GM19395 (cell line): ENCODE measurements around the gene ZNF135.

Source experiments
- ATAC-seq: cut with Tn5 transposase; IDR thresholded peaks from one replicate; pipeline ENCODE4 v1.9.1; 2021; ENCODE audit warnings: mild to moderate bottlenecking, moderate library complexity; ENCODE audit not compliant: unreplicated experiment

The ZNF135 gene

DNA sequence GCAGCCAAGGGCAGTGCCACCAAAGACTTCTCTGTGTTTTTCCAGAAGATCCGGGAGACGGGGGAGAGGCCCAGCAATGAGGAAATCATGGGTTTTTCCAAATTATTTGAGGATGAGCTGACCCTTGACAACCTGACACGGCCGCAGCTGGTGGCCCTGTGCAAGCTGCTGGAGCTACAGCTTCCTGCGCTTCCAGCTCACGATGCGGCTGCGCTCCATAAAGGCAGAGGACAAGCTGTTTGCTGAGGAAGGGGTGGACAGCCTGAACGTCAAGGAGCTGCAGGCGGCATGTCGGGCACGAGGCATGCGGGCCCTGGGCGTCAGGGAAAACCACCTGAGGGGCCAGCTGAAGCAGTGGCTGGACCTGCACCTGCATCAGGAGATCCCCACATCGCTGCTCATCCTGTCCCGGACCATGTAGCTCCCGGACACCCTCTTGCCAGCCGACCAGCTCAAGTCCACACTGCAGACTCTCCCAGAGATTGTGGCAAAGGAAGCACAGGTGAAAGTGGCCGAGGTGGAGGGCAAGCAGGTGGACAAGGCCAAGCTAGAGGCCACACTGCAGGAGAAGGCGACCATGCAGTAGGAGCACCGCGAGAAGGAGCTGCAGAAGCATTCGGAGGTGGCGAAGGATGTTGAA, 13.6 kb upstream of the ZNF135 start:
- ATAC-seq: no peak

DNA sequence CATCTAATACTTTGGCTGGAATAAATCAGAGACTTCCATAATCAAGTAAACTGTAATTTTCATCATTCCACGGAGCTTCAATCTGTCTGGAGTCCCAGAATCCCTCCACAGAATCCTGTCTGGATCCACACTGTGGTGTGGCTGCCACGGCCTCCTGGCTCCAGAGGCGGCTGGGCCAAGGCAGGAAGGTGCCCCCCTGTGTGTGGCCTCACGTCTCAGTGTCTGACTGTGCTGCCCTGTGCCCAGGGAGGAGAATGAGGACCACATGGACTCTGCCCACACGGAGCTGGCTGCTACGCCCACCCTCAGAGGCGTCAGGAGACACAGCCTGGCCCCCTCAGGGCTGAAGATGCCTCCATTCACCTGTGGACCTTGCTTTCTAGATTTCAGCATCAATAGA, 12.2 kb upstream of the ZNF135 start:
- no peak for ATAC-seq

DNA sequence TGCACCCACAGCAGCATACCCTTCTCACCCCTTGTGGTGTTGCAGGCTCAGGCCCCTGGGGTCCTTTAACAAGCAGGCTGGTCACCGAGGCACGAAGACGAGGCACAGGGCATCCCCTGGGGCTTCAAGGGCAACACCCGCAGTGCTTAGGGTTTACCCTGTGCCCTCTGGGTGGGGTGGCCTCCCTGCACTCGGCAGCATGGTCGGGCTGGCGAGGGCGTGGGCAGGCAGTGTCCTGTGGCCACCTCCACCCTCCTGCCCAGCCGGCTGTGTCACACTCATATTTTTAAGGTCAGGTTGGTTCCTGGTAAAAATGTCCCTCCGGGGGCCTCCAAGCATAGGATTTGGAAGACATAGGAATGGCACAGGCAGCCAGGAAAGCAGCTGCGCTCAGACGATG, 11.4 kb upstream of the ZNF135 start:
- no peak for ATAC-seq

GRCh38 chr19:58052256-58052655, 6.8 kb upstream of the ZNF135 start:
- no peak for ATAC-seq

DNA sequence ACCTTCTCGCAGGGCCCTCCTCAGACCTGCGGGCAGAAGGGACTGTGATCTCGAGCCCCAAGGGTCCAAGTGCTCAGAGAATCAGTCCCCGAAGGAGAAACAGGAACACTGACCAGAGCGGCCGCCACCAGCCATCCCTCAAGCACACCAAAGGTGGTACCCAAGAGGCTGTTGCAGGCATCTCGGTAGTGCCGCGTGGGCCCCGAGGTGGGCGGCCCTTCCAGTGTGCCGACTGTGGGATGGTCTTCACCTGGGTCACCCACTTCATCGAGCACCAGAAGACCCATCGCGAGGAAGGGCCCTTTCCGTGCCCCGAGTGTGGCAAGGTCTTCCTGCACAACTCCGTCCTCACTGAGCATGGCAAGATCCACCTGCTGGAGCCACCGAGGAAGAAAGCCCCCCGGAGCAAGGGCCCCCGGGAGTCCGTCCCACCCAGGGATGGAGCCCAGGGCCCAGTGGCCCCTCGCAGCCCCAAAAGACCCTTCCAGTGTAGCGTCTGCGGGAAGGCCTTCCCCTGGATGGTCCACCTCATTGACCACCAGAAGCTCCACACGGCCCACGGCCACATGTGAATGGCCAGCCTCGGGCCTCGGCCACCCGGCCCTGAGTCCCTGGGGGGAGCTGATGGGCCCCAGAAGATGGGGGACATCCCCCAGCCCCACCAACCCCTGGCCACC, 5.5 kb upstream of the ZNF135 start:
- ATAC-seq: no peak

- ATAC-seq: no peak
These were observed 3.9 kb upstream of the ZNF135 start for GRCh38 chr19:58054901-58055874.

- no peak for ATAC-seq
These were observed 2.8 kb upstream of the ZNF135 start for GRCh38 chr19:58056261-58056660.

- ATAC-seq: no peak
These were observed 2.2 kb upstream of the ZNF135 start for GRCh38 chr19:58056861-58057260.

- no peak for ATAC-seq
These were observed 615 bp upstream of the ZNF135 start for GRCh38 chr19:58058467-58058866.

GRCh38 chr19:58059671-58060078, 593 bp downstream of the ZNF135 start:
- ATAC-seq: no peak

DNA sequence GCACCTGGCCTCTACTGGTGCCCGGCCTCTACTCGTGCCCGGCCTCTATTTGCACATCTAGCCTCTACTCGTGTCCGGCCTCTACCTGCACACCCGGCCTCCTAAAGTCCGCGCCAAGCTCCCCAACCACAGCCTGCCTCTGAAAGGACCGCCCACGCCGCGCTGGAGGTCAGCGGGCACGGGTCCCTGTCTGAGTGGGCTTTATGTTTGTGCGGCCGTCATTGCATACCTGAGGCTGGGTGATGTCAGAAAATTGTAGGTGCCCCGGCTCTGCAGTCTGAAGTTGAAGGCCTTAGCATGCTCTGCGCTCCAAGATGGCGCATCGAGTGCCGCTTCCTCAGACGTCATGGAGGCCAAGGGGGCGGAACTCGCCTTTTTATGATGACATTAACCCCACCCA, 1.1 kb downstream of the ZNF135 start:
- no peak for ATAC-seq

GRCh38 chr19:58063712-58064111, 4.6 kb downstream of the ZNF135 start:
- no peak for ATAC-seq

DNA sequence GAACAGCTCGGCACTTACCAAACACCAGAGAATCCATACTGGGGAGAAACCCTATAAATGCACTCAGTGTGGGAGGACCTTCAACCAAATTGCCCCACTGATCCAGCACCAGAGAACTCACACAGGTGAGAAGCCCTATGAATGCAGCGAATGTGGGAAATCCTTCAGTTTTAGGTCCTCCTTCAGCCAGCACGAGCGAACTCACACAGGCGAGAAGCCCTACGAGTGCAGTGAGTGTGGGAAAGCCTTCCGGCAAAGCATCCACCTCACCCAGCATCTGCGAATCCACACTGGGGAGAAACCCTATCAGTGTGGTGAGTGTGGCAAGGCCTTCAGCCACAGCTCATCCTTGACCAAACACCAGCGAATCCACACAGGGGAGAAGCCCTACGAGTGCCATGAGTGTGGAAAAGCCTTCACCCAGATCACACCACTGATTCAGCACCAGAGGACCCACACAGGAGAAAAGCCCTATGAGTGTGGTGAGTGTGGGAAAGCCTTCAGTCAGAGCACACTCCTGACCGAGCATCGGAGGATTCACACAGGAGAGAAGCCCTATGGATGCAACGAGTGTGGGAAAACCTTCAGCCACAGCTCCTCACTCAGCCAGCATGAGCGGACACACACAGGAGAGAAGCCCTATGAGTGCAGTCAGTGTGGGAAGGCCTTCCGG, 8.3 kb downstream of the ZNF135 start:
- ATAC-seq: no peak

DNA sequence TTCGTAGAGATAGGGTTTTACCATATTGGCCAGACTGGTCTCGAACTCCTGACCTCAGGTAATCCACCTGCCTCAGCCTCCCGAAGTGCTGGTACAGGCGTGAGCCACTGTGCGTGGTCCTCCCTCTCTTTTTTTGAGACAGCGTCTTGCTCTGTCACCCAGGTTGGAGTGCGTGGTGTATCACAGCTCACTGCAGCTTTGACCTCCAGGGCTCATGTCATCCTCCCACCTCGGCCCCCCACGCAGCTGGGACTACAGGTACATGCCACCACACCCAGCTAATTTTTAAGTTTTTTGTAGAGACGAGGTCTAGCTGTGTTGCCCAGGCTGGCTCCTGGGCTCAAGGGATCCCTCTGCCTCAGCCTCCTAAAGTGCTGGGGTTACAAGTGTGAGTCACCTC, 20.7 kb downstream of the ZNF135 start:
- no peak for ATAC-seq

DNA sequence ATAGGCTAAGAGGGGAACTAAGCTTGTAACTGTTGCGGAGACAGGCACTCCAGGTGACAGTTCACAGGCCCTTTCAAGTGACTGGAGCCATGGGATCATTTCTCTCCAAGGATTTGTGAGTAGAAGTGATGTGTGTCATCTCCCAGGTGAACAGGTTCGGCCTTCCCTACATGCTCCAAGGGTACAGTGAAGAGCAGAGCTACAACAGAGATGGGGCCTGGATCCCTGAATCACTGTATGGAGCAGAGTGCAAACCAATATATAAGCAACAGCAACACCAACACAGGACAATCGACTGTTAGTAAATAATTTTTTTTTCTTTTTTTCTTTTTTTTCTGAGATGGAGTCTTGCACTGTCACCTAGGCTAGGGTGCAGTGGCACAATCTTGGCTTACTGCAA, 23.9 kb downstream of the ZNF135 start:
- ATAC-seq: no peak

DNA sequence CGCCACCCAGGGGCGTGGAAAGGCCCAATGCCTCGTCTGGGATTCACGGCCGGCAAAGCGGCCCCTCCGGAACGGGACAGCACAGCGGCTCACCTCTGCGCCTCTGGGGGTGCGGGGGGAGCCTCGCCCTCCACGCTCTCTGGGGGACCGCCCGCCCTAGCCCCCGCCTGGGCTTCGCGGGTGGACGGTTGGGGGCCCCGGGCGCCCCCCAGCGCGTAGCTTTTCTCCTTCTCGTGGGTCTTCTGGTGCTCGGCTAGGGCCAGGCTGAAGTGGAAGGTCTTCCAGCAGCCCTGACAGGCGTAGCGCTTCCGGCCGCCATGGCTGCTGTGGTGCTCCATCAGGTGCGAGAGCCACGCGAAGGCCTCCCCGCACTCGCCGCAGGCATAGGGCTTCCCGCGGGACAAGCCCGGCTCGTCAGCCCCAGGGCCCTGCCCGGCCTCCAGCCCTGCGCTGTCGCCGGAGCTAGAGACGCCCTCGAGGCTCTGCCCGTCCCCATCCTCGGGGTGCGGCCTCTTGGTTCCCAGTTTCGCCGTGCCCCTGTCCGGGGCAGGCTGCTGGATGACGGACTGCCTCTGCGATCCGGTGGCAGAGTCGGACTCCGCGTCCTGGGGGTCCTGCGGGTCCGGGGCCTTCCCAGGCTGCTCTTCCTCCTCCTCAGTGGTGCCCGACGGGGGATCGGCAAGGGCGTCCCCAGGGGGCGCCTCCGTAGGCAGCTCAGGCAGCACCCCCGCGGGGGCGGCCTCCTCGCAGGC, 25.7 kb downstream of the ZNF135 start:
- ATAC-seq: no peak

DNA sequence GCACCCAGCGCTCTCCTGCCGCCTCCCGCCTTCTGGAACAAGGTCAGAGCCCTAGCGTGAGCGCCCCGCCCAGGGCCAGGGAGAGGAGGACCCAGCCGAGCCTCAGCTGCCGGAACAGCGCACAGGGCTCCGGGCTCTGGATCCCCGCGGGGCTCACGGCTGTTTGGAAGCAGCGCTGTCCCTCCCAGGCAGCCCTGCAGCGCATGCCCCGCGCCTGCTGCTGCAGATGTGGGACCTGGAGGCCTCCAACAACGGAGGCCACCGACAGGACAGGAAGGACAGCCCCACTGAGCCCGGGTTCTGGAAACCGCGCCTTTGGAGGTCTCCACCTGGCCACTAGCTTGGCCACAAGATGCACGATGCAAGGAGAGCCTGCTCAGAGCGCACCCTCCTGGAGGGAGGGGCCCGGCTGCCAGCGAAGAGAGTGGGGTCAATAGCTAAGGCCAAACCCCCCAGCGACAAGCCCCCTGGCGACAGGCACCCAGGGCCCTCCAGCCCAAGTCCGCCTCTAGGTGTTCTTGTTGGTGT, 26.3 kb downstream of the ZNF135 start:
- ATAC-seq: no peak

DNA sequence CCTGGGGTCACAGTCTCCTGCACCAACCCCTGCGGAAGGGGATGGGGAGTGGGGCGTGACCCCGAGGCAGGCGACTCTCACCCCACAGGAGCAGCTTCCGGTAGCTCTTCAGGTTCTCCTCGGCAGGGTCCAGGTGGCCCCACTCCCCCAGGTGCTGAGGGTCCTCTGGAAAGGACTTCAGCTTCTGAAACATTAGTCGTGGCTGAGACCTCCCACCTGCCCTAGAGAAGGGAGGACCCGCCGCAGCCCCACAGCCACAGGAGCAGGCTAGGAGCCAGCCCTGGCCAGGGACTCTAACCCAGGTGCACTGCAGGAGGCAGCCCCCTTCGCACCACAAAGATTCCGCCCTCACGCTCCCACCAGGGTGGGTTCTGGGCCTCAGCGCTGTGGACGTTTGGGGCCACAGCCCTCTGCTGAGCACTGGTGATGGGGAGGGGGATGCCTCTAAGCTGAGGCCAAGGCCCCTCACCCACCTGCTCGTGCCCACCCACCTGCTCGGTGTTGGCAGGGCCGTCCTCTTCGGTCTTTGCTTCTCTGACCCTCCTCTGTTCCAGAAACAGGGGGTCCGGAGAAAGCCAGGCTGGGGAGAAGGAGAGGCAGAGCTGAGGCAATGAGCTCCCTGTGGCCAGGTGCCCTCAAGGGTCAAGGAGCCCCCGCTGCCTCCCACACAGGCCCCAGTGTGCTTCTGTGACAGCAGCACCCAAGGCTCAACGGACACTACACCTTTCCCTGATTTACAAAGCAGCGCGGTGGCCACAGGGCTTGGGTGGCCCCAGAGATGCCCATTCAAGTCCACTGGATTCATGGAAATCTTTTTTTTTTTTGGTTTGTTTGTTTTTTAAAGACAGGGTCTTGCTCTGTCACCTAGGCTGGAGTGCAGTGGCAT, 28.0 kb downstream of the ZNF135 start:
- ATAC-seq: no peak

DNA sequence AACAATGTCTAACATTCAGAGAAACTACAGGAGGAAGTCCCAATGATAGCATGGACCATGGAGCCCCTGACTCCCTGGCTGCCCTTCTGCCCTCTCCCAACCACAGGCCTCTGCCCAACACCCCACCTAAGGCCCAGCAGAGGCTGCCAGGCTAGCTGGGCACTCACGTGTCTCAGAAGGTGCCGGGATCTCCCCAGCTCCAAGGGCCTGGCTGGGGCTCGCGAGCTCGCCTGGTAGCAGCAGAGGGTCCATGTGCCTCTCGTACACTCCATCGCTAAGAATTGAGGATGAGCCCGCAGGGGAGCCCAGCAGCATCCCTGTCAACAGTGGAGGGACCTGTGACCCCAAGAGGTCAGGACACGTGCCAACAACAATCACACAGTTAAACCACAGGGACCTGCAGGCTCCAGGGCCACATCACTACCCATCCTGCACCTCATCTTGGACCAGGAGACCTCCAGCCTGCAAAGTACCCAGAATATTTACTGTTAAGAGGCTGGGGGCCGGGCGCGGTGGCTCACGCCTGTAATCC, 29.5 kb downstream of the ZNF135 start:
- no peak for ATAC-seq
